Caki2 (cell line): ENCODE measurements around the gene EFCC1. TPM values are rescaled to one million over a fixed set of nuclear protein-coding genes. Genes with fewer than 3 reads are reported as not detected.

Experiments
- DNase-seq: peaks from one replicate; pipeline ENCODE4 v3.0.0-alpha.2; 2015; ENCODE audit warnings: low read depth
- in situ Hi-C: cut with HindIII; loops from 2 replicates; pipeline ENCODE4 v1.10.0; 2016; ENCODE audit warnings: low sequenced_read_pairs, low pct_unique_long_range_greater_than_20kb, mixed read lengths
- total RNA-seq: library from RNA; depleted of rRNA; stranded (reverse); fragments of >200 nt; shearing (Covaris generic); gene quantifications from 2 replicates; pipeline ENCODE4 v1.2.3, GENCODE V29; 2014; ENCODE audit warnings: low replicate concordance

The EFCC1 gene
- total RNA-seq, 1 experiment from 2014 or later = not detected

- in situ Hi-C loops = no loop called here
Observed at GRCh38 chr3:129007792-129008191, 6.7 kb downstream of the EFCC1 start.

GRCh38 chr3:129009266-129009665, 8.2 kb downstream of the EFCC1 start:
- in situ Hi-C loops = no loop called here
- DNase-seq = no peak

More at GRCh38 chr3:129007792-129008191, 6.7 kb downstream of the EFCC1 start:
- DNase-seq = no peak

- in situ Hi-C loops = no loop called here
- no peak for DNase-seq
Observed at GRCh38 chr3:129010310-129010956, 9.3 kb downstream of the EFCC1 start.

DNA sequence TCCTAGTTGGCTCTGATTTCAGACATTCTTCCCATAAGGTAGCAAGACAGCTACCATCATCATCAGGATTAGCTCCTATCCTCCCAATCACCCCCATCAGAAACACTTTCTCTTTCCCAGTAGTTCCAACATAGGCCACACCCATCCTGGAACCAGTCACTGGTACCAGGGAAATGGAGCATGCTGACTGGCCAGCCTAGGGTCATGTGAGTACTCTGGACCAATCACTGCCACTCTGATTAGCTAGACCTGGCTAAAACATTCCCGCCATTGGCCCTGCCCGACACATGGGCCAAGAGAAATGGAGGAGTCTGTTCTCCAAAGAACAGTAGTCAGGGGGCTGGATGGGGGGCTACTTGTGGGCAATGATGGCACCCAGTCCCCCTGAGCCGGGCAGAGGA, 12.4 kb downstream of the EFCC1 start:
- no peak for DNase-seq
- in situ Hi-C loops = no loop called here

DNA sequence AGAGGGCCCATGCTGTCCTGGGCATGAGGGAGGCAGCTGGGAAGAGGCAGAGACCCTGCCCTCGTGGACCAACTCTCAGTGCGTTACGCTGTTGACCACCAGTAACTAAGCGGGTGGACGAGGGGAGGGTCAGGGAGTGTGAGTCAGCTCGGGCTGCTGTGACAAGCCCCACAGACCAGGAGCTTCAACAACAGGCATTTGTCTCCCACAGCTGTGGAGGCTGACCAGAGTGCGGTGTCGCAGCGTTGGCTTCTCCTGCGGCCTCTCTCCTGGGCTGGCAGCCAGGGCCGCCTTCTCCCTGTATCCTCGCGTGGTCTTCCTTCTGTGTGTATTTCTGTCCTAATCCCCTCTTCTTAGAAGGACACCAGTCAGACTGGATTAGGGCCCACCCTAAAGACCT, 13.0 kb downstream of the EFCC1 start:
- no peak for DNase-seq
- in situ Hi-C loops = no loop called here

DNA sequence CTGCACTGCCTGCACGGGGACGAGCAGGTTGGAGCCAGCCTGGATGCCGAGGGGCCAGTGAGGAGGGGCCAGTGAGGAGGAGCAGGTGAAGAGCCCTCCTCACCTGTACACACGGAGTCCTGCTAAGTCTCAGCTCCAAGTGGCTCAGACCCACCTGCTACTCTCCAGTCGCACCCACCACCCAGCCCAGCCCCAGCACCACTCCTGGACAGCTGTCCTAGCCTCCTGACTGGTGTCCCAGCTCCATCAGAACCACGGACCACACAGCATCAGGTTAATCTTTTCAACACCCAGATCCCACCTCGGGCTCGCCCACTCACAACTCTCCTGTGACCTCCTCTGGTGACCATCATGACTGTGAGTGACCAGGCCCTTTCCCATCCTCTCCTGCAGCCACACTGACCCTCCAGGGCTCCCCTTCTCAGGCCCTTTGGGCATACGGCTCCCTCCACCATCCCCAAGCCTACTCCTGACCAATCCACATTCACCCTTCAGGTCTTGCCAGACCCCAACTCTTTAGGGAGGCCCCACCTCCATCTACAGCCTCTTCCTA, 13.8 kb downstream of the EFCC1 start:
- DNase-seq = no peak
- in situ Hi-C loops = no loop called here

- DNase-seq = no peak
- in situ Hi-C loops = no loop called here
Observed at GRCh38 chr3:129015388-129016105, 14.4 kb downstream of the EFCC1 start.

- in situ Hi-C loops = no loop called here
- no peak for DNase-seq
Observed at GRCh38 chr3:129016356-129016719, 15.2 kb downstream of the EFCC1 start.

GRCh38 chr3:129016720-129017483, 15.8 kb downstream of the EFCC1 start:
- no peak for DNase-seq
- in situ Hi-C loops = no loop called here

- in situ Hi-C loops = no loop called here
- no peak for DNase-seq
Observed at GRCh38 chr3:129017484-129017899, 16.4 kb downstream of the EFCC1 start.

- no peak for DNase-seq
- in situ Hi-C loops = no loop called here
Observed at GRCh38 chr3:129018271-129018670, 17.2 kb downstream of the EFCC1 start.

- DNase-seq = no peak
- in situ Hi-C loops = no loop called here
Observed at GRCh38 chr3:129018751-129019150, 17.6 kb downstream of the EFCC1 start.

- DNase-seq = no peak
- in situ Hi-C loops = no loop called here
Observed at GRCh38 chr3:129019266-129019665, 18.2 kb downstream of the EFCC1 start.

GRCh38 chr3:129020691-129021090, 19.6 kb downstream of the EFCC1 start:
- DNase-seq = no peak
- in situ Hi-C loops = no loop called here

DNA sequence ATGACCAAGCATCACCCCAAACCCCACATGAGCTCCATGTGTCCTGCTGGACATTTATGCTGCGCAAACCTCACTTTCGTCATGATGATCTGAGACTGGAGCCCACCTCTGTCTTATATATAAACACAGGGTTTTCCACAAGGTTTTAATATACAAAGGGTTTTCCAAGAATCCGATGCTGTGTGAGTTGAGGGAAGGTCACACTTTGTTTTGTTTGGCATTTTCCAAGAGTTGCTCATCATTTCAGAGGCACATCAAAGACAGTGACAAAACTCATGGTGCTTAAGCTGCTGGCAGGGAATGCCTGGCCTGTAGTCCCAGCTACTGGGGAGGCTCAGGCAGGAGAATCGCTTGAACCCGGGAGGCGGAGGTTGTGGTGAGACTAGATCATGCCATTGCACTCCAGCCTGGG, 20.0 kb downstream of the EFCC1 start:
- in situ Hi-C loops = no loop called here
- no peak for DNase-seq

GRCh38 chr3:129022114-129023007, 21.3 kb downstream of the EFCC1 start:
- in situ Hi-C loops = no loop called here
- no peak for DNase-seq

DNA sequence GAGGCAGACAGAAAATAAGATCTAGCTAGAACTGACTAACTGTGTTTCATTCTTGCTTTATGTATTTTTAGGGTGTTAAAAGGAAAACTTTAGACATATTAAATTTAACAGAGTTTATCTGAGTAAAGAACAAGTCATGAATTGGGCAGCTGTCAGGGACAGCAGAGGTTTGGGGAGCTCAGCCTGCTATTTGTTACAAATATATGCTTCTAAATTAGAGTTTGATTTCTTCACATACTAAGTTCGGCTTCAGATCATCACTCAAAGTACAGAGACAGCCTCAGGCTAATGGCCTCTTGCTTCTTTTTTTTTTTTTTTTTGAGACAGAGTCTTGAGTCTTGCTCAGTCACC, 21.9 kb downstream of the EFCC1 start:
- in situ Hi-C loops = no loop called here
- DNase-seq = no peak

DNA sequence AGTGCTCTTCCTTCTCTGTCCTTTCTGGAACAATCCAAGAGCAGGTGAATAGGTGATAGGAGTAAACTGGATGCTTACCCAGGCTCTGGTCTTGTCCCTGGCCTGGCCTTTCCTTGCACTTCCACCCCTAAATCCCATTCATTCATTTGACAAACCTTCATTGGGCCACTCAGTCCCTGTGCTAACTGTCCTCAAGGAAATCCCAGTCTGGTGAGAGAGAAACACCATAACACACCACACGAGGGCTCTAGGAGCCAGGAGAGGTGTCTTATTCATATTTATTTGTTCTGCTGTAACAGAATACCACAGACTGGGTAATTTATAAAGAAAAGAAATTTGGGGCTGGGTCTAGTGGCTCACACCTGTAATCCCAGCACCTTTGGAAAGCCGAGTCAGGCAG, 22.8 kb downstream of the EFCC1 start:
- no peak for DNase-seq
- in situ Hi-C loops = no loop called here
